ENCODE results near the gene CTNNBIP1.
A peak's percentile ranks its signal among the peaks of the same experiment; 100 is the strongest.

CTNNBIP1 gene

GRCh38 chr1:9900142-9901043, 9.7 kb downstream of the CTNNBIP1 start:
- Histone ChIP-seq H3K27me3 (ENCODE audit: control insufficient read depth in 1 of 2, insufficient read depth in 1 of 2, low read length in 2 of 2) (no peaks in the 10 kb centered on the region), H3K9ac (ENCODE audit: low read length) (no peak overlapping the region), H2BK12ac (ENCODE audit: low read length in 2 of 2) (peak overlapping the region; percentile 4 to 11), H2AK5ac (ENCODE audit: low read length, severe bottlenecking) (no peak overlapping the region), H2BK120ac (ENCODE audit: low read depth, low read length) (no peak overlapping the region), H3K4me3 (ENCODE audit: insufficient read depth in 1 of 2, low read depth in 1 of 2, low read length in 2 of 2) (no peak overlapping the region), H2AFZ (ENCODE audit: low read depth, low read length) (no peak overlapping the region), H3K36me3 (ENCODE audit: control insufficient read depth in 1 of 2, insufficient read depth in 2 of 2, low read depth in 1 of 2, low read length in 2 of 2) (peaks cover 0 to 9% of the 10 kb centered on the region in 2 experiments), H3K4me2 (ENCODE audit: low read length, poor library complexity, severe bottlenecking) (no peak overlapping the region), H3K23ac (ENCODE audit: low read length in 2 of 2) (no peak overlapping the region), H3K79me1 (replicated peaks; ENCODE audit: low read length, poor library complexity, severe bottlenecking) (peaks cover 30% of the 10 kb centered on the region), H3K14ac (ENCODE audit: low read length in 2 of 2) (peak overlapping the region in 1 of 2 experiments; percentile 4), H4K8ac (ENCODE audit: low read length) (no peak overlapping the region), H3K18ac (ENCODE audit: low read depth in 1 of 2, low read length in 2 of 2) (no peak overlapping the region), H3K27ac (ENCODE audit: low read length, poor library complexity, severe bottlenecking) (no peak overlapping the region), H3K4ac (ENCODE audit: low read depth in 1 of 2, low read length in 2 of 2) (no peak overlapping the region), H4K91ac (ENCODE audit: low read length) (no peak overlapping the region), H3K9me3 (ENCODE audit: control insufficient read depth, low read length) (no peaks in the 10 kb centered on the region), H2BK15ac (ENCODE audit: low read depth, poor library complexity, severe bottlenecking) (no peak overlapping the region), H2BK5ac (ENCODE audit: low read depth, low read length, poor library complexity, severe bottlenecking) (no peak overlapping the region), H3K4me1 (ENCODE audit: control insufficient read depth, insufficient read depth, low read depth, low read length) (peaks cover 18% of the 10 kb centered on the region)
- 90% methylated on average over 17 of the region's 18 CpGs for WGBS
- DNase-seq, result no peak

GRCh38 chr1:9894115-9894514, 16.0 kb downstream of the CTNNBIP1 start:
- peaks cover 6% of the 10 kb centered on the region for H3K79me1 ChIP-seq (replicated peaks; ENCODE audit: low read length, poor library complexity, severe bottlenecking)
- peak overlapping the region; percentile 75 for H3K9ac ChIP-seq (ENCODE audit: low read length)
- H3K4me3 ChIP-seq (ENCODE audit: insufficient read depth in 1 of 2, low read depth in 1 of 2, low read length in 2 of 2), result peak overlapping the region in 1 of 2 experiments; percentile 63
- H3K4me2 ChIP-seq (ENCODE audit: low read length, poor library complexity, severe bottlenecking), result no peak overlapping the region
- H2AK5ac ChIP-seq (ENCODE audit: low read length, severe bottlenecking), result no peak overlapping the region
- H3K23ac ChIP-seq (ENCODE audit: low read length in 2 of 2), result no peak overlapping the region
- no peak overlapping the region for H2BK12ac ChIP-seq (ENCODE audit: low read length in 2 of 2)
- no peaks in the 10 kb centered on the region for H3K9me3 ChIP-seq (ENCODE audit: control insufficient read depth, low read length)
- no peak overlapping the region for H4K8ac ChIP-seq (ENCODE audit: low read length)
- no peaks in the 10 kb centered on the region for H3K27me3 ChIP-seq (ENCODE audit: control insufficient read depth in 1 of 2, insufficient read depth in 1 of 2, low read length in 2 of 2)
- H3K4ac ChIP-seq (ENCODE audit: low read depth in 1 of 2, low read length in 2 of 2), result no peak overlapping the region
- H2BK15ac ChIP-seq (ENCODE audit: low read depth, poor library complexity, severe bottlenecking), result no peak overlapping the region
- no peak overlapping the region for H3K14ac ChIP-seq (ENCODE audit: low read length in 2 of 2)
- H2BK120ac ChIP-seq (ENCODE audit: low read depth, low read length), result no peak overlapping the region
- DNase-seq, result no peak
- WGBS, result 85% methylated on average over 2 of the region's 3 CpGs
- no peak overlapping the region for H2AFZ ChIP-seq (ENCODE audit: low read depth, low read length)
- H3K4me1 ChIP-seq (ENCODE audit: control insufficient read depth, insufficient read depth, low read depth, low read length), result peaks cover 26% of the 10 kb centered on the region
- H3K27ac ChIP-seq (ENCODE audit: low read length, poor library complexity, severe bottlenecking), result no peak overlapping the region
- H3K18ac ChIP-seq (ENCODE audit: low read depth in 1 of 2, low read length in 2 of 2), result peak overlapping the region in 1 of 2 experiments; percentile 28
- no peak overlapping the region for H4K91ac ChIP-seq (ENCODE audit: low read length)
- peaks cover 0 to 2% of the 10 kb centered on the region in 2 experiments for H3K36me3 ChIP-seq (ENCODE audit: control insufficient read depth in 1 of 2, insufficient read depth in 2 of 2, low read depth in 1 of 2, low read length in 2 of 2)
- H2BK5ac ChIP-seq (ENCODE audit: low read depth, low read length, poor library complexity, severe bottlenecking), result no peak overlapping the region

GRCh38 chr1:9892563-9893528, 17.2 kb downstream of the CTNNBIP1 start:
- Histone ChIP-seq H3K27ac (ENCODE audit: low read length, poor library complexity, severe bottlenecking) (peak overlapping the region; percentile 69), H3K79me1 (replicated peaks; ENCODE audit: low read length, poor library complexity, severe bottlenecking) (peaks cover 13% of the 10 kb centered on the region)
- 61% methylated on average over 14 of the region's 14 CpGs for WGBS

More at GRCh38 chr1:9892563-9893528, 17.2 kb downstream of the CTNNBIP1 start:
- no peak overlapping the region for H2BK5ac ChIP-seq (ENCODE audit: low read depth, low read length, poor library complexity, severe bottlenecking)
- no peaks in the 10 kb centered on the region for H3K9me3 ChIP-seq (ENCODE audit: control insufficient read depth, low read length)
- peak overlapping the region; percentile 75 for H3K9ac ChIP-seq (ENCODE audit: low read length)
- DNase-seq, result peak; percentile 89
- H4K91ac ChIP-seq (ENCODE audit: low read length), result peak overlapping the region; percentile 22
- peak overlapping the region in 1 of 2 experiments; percentile 72 for H2BK12ac ChIP-seq (ENCODE audit: low read length in 2 of 2)
- peak overlapping the region in 1 of 2 experiments; percentile 63 for H3K4me3 ChIP-seq (ENCODE audit: insufficient read depth in 1 of 2, low read depth in 1 of 2, low read length in 2 of 2)
- H4K8ac ChIP-seq (ENCODE audit: low read length), result peak overlapping the region; percentile 71
- H2BK15ac ChIP-seq (ENCODE audit: low read depth, poor library complexity, severe bottlenecking), result peak overlapping the region; percentile 44
- H3K27me3 ChIP-seq (ENCODE audit: control insufficient read depth in 1 of 2, insufficient read depth in 1 of 2, low read length in 2 of 2), result no peaks in the 10 kb centered on the region
- no peak overlapping the region for H2AFZ ChIP-seq (ENCODE audit: low read depth, low read length)
- no peak overlapping the region for H2BK120ac ChIP-seq (ENCODE audit: low read depth, low read length)
- H2AK5ac ChIP-seq (ENCODE audit: low read length, severe bottlenecking), result peak overlapping the region; percentile 84
- H3K36me3 ChIP-seq (ENCODE audit: control insufficient read depth in 1 of 2, insufficient read depth in 2 of 2, low read depth in 1 of 2, low read length in 2 of 2), result peaks cover 0 to 7% of the 10 kb centered on the region in 2 experiments
- peak overlapping the region; percentile 36 for H3K4me2 ChIP-seq (ENCODE audit: low read length, poor library complexity, severe bottlenecking)
- H3K4me1 ChIP-seq (ENCODE audit: control insufficient read depth, insufficient read depth, low read depth, low read length), result peaks cover 31% of the 10 kb centered on the region
- peak overlapping the region; percentile 47 to 82 for H3K4ac ChIP-seq (ENCODE audit: low read depth in 1 of 2, low read length in 2 of 2)
- H3K23ac ChIP-seq (ENCODE audit: low read length in 2 of 2), result peak overlapping the region in 1 of 2 experiments; percentile 46
- H3K14ac ChIP-seq (ENCODE audit: low read length in 2 of 2), result no peak overlapping the region
- H3K18ac ChIP-seq (ENCODE audit: low read depth in 1 of 2, low read length in 2 of 2), result peak overlapping the region; percentile 37 to 47
